AG04449 (cell line): ENCODE measurements around the gene FNDC3B.

Experiments
- CTCF ChIA-PET: fragments of 350-600 bp; formaldehyde crosslinking; extraction: SDS; loops from one replicate; lab custom pipeline; 2021; ENCODE audit warnings: antibody characterized with exemption; lab: Yijun Ruan, JAX
- POLR2A ChIA-PET: fragments of 400-600, 350-600 bp; formaldehyde crosslinking; extraction: SDS; loops from one replicate; lab custom pipeline; 2020; ENCODE audit warnings: antibody characterized with exemption, inconsistent platforms; lab: Yijun Ruan, JAX
- DNase-seq: peaks from one replicate; pipeline ENCODE4 v3.0.0-alpha.2; 2010; ENCODE audit warnings: low read depth, low spot score
- H3K4me3 ChIP-seq: 2 replicates; pipeline ENCODE4 v1.5.1; 2011; ENCODE audit warnings: low read depth, mild to moderate bottlenecking, control low read depth, low read length
- TF ChIP-seq, protein P1 (sequence below): IDR thresholded peaks from one replicate; pipeline ENCODE4 v1.5.1; 2011; ENCODE audit warnings: mild to moderate bottlenecking, moderate library complexity, low read length, control low read depth, inconsistent platforms; ENCODE audit not compliant: insufficient read depth; ENCODE audit errors: missing control alignments

Gene FNDC3B

DNA sequence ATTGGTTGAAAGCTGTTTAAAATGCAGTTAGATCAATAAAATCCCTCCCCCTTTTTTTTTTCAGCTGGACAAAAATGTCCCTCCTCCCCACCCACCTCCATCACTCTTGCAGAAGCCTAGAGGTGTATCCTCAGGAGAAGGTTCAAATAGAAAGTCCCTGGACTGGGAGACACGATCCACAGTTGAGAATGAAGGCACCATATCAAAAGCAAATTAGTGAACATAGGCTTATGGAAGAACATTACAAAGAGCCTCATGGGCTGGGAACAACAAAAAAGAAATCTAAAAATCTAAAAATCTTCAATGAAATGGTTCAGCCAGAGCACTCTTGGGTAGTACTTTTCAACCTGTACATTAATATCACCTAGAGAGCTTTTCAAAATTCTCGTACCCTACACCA is 362.7 kb downstream of the FNDC3B start:
- ChIA-PET POLR2A (no interaction called here), CTCF (no interaction called here)
- H3K4me3 ChIP-seq: no peak overlapping the region
- TF ChIP-seq, protein P1, sequence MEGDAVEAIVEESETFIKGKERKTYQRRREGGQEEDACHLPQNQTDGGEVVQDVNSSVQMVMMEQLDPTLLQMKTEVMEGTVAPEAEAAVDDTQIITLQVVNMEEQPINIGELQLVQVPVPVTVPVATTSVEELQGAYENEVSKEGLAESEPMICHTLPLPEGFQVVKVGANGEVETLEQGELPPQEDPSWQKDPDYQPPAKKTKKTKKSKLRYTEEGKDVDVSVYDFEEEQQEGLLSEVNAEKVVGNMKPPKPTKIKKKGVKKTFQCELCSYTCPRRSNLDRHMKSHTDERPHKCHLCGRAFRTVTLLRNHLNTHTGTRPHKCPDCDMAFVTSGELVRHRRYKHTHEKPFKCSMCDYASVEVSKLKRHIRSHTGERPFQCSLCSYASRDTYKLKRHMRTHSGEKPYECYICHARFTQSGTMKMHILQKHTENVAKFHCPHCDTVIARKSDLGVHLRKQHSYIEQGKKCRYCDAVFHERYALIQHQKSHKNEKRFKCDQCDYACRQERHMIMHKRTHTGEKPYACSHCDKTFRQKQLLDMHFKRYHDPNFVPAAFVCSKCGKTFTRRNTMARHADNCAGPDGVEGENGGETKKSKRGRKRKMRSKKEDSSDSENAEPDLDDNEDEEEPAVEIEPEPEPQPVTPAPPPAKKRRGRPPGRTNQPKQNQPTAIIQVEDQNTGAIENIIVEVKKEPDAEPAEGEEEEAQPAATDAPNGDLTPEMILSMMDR: no peak
- DNase-seq: no peak

DNA sequence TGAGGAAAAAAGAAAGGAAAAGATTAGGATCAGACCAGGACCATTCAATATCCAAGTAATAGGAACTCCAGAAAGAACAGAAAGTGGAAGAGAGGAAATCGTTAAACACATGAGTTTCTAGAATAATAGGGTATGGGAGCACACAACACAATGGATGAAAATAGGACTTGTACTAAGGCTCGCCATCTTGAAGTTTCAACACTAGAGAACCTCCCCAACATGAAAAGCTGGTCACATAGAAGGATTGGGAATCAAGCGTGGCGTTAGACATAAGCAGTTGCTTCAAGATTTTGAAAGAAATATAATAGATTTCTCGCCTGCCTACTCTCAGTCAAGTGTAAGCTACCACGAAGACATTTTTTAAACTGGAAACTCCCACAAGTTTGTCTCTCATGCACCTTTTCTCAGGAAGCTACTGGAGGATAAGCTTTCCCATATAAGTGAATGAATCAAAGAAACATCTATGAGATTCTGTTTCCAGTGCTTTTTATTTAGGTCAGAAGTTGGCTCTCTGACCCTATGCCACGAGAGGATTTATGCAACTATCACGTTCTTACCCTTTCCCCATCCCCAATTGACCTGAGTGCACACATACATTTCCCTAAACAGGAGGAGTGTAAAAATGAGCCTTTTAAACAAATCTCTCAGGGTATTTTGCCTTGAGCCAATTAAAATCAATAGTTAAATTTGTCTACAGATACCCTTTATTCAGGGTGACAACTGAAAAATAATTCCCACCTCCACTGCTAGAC is 363.7 kb downstream of the FNDC3B start:
- DNase-seq: no peak
- CTCF ChIA-PET: no interaction called here
- POLR2A ChIA-PET: no interaction called here
- TF ChIP-seq, protein P1: no peak
- no peak overlapping the region for H3K4me3 ChIP-seq

DNA sequence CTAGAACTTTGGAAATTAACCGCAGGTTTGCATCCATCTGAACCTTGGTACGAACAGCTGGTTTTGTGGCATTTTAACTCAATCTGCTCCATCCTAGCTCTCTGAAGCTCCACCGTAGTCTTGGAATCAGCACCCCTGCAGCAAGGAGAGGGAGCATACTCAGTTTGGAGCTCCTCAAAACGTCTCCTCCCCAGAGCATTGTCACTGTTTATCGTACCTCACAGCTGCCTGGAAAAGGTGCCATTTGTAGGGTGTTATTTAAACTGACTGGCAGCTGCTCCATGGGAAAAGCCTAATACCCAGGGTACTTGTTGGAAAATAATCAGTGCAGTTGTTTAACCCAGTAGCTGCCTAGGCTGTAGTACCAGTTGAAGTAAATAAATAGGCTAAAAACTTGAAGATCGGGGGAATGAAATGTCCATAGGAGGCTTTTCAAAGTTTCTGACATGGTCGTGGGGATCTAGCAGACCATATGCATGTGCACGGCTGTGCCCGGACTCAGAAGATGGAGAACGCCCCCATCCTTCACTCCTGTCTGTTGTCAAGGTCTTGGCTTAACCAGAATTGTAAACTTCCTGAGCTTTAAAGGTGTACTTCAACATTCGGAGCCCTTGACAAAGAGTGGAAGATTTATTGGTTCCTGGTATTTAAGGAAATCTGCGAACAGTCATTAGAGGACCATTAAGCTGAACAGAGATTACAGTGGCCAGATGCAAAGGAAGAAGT is 365.0 kb downstream of the FNDC3B start:
- TF ChIP-seq, protein P1: no peak
- ChIA-PET CTCF (interaction anchor here (0.5 kb wide), 1 partner anchor 369 kb away, joined by 3 read pairs; no protein-coding TSS in a partner anchor), POLR2A (no interaction called here)
- DNase-seq: no peak
- H3K4me3 ChIP-seq: no peak overlapping the region

DNA sequence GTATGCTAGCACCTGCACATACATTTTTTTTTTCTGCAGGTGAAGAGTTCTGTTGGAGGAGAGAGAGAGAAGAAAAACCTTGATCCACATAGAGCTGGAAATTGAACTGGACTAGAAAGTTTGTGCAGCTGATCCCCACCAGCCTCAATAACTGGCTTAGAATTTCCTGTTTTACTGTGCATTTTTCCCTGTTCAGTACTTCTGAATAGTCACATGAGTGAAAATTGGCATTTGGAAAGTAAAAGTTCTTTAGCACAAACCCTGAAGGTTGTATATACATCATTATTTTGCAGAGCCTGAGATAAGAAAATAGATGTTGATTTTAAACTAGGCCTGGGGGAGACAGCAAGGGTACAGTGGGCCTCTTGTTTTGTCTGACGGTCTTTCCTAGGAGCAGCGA is 366.5 kb downstream of the FNDC3B start:
- TF ChIP-seq, protein P1: no peak
- POLR2A ChIA-PET: no interaction called here
- no peak for DNase-seq
- CTCF ChIA-PET: no interaction called here
- H3K4me3 ChIP-seq: no peak overlapping the region

DNA sequence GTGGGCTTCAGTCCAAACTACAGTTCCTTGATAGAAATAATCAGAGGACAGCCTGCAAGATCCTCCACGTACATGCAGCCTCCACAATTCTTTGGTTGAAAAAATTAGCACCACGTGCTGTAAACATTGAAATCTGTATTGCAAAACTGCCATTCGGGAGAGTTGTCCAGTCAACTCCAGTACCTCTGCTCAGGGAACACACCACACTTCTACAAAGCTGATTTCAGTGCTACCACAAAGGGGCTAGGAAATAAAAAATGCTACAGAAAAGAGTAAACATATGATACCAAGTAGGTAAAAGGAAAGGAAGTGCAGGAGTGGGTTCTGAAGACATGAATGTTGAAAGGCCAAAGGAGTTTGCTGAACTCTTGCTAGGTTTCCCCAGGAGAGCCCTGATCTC is 368.5 kb downstream of the FNDC3B start:
- no peak overlapping the region for H3K4me3 ChIP-seq
- TF ChIP-seq, protein P1: no peak
- ChIA-PET POLR2A (no interaction called here), CTCF (interaction anchor here (1.2 kb wide), 1 partner anchor 75 kb away, joined by 3 read pairs; no protein-coding TSS in a partner anchor)
- no peak for DNase-seq
